GM10847 (cell line): ENCODE measurements around the gene PCSK1.

Experiments
- POLR2A ChIP-seq: IDR thresholded peaks from 2 replicates; pipeline ENCODE4 v1.6.1; 2011; ENCODE audit not compliant: insufficient read length; ENCODE audit errors: extremely low read depth

The PCSK1 gene

GRCh38 chr5:96433066-96433447 is at the start of gene PCSK1:
Gene PCSK1, minus strand, starts transcription at chr5:96433248. Its CDS starts 206 bp downstream, at chr5:96433042.
- TF ChIP-seq POLR2A, result no peak

- no peak for TF ChIP-seq POLR2A
Observed at GRCh38 chr5:96481867-96482266, 48.8 kb upstream of the PCSK1 start.

- TF ChIP-seq POLR2A, result no peak
Observed at GRCh38 chr5:96481009-96481786, 48.1 kb upstream of the PCSK1 start.

- TF ChIP-seq POLR2A, result no peak
Observed at GRCh38 chr5:96478983-96479382, 45.9 kb upstream of the PCSK1 start.

- TF ChIP-seq POLR2A, result no peak
Observed at GRCh38 chr5:96476654-96477053, 43.6 kb upstream of the PCSK1 start.

GRCh38 chr5:96474073-96474472 is 41.0 kb upstream of the PCSK1 start:
- TF ChIP-seq POLR2A, result no peak

- no peak for TF ChIP-seq POLR2A
Observed at GRCh38 chr5:96473155-96473554, 40.1 kb upstream of the PCSK1 start.

- TF ChIP-seq POLR2A, result no peak
Observed at GRCh38 chr5:96470785-96471184, 37.7 kb upstream of the PCSK1 start.

- TF ChIP-seq POLR2A, result no peak
Observed at GRCh38 chr5:96468956-96469355, 35.9 kb upstream of the PCSK1 start.

GRCh38 chr5:96463091-96463490 is 30.0 kb upstream of the PCSK1 start:
- no peak for TF ChIP-seq POLR2A

GRCh38 chr5:96459313-96460121 is 26.5 kb upstream of the PCSK1 start:
- no peak for TF ChIP-seq POLR2A

GRCh38 chr5:96458176-96458575 is 25.1 kb upstream of the PCSK1 start:
- TF ChIP-seq POLR2A, result no peak

- TF ChIP-seq POLR2A, result no peak
Observed at GRCh38 chr5:96455789-96456188, 22.7 kb upstream of the PCSK1 start.

- TF ChIP-seq POLR2A, result no peak
Observed at GRCh38 chr5:96453394-96453793, 20.3 kb upstream of the PCSK1 start.

- no peak for TF ChIP-seq POLR2A
Observed at GRCh38 chr5:96447949-96448348, 14.9 kb upstream of the PCSK1 start.

- TF ChIP-seq POLR2A, result no peak
Observed at GRCh38 chr5:96440185-96440538, 7.1 kb upstream of the PCSK1 start.
